NCI-H345 treated with DMSO at 0.1 percent for 48 hours (cell line): Measurements from ENCODE around the gene EMC8.
"Not testable (repeated sequence)": the region's sequence is repeated elsewhere in the genome, so short reads cannot be mapped to it uniquely, and the experiment has no call there.

Experiments
- DNase-seq: peaks from one replicate; lab custom pipeline; 2025; ENCODE audit not compliant: unreplicated experiment; lab: John Stamatoyannopoulos, UW

EMC8 gene

DNA sequence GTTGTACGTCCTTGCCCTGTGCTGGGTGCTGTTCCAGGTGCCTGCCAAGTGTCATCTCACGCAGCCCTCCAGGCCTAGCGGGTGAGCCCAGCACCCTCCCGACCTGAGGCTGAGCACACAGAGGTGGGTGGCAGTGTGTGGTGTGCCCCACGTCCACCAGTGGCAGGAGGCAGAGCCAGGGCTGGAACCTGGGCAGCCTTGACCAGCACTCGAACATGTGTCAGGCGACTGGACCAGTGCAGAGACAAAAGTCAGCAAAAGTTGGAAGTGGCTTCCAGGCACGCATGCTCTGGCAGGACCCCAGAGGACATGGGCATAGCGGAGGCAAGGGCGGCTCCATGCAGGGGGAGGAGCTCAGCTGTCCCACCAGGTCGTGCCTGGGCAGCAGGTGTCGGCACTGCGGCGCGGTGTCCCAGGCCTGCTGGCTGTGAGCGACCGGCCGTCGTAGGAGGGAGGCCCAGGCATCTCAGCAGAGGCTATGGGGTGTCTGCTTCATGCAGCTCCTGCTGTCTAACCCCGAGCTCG, 35.9 kb upstream of the EMC8 start:
- DNase-seq = no peak

DNA sequence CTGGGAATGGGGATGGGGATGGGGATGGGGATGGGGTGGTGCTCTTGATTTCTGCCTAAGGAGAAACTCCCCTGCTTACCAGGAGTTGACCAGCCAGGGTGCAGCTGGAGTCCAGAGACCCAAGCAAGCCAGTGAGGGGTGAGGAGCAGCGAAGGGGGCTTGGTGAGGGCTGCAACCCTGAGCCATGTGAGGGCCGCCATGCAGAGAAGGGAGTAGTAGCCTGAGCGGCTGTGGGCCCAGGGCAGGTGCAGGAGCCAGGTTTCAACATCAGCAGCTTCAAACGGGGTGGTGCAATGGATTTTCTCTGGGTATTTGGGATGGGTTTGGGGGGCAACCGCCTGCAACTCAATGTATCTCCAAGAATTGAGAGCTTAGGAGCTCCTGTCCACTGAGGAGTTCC, 35.4 kb upstream of the EMC8 start:
- no peak for DNase-seq

DNA sequence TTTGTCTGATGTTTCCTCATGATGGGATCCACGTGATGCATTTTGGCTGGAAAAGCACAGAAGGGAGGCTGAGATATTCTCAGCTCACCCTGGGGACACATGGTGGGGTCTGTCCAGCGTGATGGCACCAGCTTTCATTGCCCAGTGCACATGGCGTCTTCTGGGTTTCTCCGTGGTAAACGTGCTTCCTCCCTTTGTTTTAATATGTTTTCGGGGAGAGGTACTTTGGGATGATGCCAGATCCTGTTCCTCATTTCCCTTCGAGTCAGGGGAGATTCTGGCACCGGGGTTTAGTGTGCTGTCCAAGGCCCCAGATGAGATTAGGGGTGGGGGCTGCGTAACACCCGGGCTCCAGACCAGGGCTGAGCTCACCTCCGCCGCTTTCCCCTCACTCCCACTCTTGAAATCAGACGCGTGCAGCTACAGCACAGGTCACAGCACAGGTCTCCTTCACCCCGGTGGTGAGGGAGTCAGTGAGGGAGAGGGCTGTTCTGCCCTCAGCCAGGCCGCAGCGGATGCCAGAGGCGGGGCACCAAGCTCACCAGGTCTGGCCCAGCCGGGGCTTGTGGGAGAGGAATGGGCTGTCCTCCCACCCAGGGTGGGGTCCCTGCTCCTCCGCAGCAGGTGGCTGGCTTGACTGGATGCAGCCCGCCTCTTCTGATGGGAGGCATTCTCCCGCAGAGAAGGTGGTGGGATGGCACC, 34.0 kb upstream of the EMC8 start:
- no peak for DNase-seq

DNA sequence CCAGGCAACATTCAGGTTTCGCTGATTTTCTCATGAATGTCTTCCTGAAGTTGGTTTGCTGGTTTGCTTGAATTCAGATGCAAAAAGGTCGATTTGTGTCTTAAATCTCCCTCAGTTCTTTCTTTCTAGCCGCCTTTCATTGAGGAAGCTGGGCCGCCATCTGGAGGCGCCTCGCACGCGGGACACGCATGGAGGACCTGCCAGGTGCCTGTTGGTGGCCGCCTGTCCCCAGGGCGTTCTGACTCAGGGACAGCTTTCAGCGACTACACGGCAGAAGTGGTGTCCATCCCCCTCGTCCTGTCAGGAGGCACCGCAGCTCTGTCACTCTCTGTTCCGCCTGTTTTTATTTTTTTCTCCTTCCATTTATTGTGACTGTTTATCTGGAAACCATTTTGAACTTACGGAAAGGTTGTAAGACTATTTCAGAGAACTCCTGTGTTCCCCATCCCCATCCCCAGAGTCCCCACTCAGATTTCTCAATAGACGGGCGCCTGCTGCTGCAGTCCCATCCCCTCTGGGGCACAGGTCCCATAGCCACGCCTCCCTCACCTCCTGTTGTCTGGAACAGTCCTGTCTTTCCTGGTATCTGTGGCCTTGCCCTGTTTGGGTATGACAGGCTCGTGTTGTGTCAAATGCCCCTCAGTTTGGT, 33.4 kb upstream of the EMC8 start:
- DNase-seq = no peak

DNA sequence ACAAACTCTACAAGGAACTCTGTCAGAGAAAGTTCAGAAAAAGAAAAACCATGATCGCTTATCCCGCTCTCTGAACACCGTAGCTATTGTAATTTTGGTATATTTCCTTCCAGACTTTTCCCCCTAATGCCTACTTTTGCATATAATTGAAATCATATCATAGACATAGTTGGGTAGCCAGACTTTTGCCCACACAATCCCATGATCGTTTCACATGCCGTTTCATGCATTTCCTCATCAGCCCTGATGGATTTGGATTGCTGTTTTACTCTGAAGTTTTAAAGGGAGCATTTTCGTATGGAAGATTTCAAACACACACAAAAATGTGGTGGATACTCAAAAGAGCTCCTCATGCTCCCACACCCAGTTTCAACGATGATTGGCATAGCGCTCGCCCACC, 31.5 kb upstream of the EMC8 start:
- DNase-seq = no peak

DNA sequence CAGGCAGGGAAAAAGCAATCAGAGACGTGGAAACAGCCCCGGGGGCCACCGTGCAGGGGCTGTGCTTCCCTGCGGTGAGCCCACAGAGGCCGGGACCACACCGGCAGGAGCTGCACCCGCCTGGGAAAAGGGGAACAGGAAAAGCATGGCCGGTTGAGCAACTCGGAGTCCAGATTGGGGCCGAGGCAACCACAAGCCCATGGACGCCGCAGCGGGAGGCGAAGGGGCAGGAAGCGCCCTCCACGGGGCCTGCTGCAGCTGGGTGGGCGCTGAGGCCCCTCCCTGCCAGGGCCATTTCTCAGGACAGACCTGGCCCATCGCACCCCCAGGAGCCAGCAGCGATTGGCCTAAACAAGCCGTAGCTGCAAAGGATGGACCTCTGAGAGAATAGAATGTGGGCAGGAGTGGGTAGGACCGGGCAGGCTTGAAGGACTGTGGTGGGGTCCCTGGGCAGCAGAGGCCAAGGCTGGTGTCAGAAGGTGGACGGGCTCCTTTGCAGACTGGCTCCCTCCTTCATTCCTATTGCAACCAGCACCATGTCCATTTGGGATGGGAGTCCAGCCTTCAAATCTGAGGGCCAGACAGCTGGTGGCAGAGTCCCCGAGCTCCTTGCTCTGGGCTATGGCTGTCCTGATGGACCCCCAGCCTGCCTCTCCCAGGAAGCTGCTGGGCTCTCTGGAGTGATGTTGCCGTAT, 30.6 kb upstream of the EMC8 start:
- DNase-seq = no peak

DNA sequence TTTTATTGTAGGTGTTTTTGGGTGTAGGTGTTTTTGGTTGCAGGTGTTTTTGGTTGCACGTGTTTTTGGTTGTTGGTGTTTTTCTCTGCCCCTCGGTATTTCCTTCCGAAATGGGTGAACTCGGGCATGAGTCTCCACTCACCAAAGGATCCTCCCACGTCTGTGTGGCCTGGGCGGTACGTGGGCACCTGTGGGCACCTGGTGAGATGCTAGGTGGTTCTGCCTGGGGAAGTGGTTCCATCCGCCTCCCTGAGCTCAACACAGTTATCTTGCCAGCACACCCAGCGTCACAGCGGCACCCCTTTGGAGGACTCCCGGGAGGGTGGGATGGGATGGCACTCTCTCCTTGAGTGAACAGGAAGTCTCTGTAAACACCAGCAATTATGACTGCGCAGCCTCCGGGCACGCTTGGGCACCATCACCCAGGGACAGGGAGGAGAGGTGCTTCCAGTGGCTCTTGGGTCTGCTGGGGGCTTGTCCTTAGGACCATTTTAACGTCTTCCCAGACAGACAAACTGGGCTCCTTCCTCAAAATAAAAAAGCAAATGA, 29.9 kb upstream of the EMC8 start:
- DNase-seq = no peak

DNA sequence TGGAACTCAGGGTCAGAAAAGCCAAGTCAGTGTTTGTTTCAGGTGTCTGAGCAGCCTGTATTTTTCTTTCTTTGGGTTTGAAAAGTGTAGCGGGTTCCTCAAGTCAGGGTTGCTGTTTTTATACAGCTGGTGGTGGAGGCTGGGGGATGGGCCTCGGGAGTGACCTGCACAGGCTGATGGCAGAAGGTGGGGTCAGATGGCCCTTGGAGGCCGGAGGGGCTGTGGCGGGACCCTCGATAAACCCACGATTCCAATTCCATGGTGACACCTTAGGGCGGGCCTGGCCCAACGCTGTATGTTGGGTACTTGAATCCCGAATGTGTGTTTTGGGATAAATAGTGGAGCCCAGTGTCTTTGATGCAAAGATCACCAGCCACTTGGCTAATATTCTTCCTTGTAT, 28.8 kb upstream of the EMC8 start:
- no peak for DNase-seq

DNA sequence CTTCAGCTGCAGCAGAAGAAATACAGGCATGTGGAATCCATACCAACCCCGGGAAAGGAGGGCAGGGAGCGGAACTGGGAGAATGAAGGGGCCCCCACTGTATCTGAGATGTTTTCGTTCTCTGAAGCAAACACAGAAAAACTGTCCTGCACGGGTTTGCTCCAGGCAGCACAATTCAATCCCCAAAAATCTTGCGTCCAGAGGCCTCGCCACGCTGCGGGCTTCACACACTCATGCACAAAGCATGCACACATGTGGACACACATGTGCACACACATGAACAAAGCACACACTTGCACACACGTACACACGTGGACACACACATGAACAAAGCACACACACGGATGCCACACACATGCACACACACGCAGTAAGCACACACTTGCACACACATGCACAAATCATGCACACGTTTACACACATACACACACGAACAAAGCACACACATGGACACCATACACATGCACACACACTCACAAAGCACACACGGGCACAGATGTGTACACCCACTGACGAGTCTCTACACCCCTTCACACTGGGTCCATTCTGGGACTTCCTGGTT, 27.4 kb upstream of the EMC8 start:
- DNase-seq = no peak

DNA sequence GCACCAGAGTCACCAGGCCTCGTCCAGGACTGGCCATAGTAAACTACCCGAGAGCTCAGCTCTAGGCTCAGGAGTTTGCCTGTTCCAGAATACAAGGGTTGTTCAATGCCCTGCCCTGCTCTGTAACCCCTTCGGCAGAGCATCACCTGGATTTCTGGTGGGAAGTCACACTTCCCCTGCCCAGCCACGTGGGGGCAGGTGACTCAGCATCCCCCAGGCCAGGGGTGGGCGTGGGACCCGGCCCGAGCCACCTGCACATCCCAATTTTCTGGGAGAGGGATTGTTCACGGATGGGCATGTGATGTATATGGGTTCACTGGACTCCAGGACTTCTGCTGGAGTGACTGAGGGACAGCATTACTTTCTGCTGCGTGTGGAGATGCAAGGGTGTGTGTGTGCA, 26.0 kb upstream of the EMC8 start:
- DNase-seq = no peak

DNA sequence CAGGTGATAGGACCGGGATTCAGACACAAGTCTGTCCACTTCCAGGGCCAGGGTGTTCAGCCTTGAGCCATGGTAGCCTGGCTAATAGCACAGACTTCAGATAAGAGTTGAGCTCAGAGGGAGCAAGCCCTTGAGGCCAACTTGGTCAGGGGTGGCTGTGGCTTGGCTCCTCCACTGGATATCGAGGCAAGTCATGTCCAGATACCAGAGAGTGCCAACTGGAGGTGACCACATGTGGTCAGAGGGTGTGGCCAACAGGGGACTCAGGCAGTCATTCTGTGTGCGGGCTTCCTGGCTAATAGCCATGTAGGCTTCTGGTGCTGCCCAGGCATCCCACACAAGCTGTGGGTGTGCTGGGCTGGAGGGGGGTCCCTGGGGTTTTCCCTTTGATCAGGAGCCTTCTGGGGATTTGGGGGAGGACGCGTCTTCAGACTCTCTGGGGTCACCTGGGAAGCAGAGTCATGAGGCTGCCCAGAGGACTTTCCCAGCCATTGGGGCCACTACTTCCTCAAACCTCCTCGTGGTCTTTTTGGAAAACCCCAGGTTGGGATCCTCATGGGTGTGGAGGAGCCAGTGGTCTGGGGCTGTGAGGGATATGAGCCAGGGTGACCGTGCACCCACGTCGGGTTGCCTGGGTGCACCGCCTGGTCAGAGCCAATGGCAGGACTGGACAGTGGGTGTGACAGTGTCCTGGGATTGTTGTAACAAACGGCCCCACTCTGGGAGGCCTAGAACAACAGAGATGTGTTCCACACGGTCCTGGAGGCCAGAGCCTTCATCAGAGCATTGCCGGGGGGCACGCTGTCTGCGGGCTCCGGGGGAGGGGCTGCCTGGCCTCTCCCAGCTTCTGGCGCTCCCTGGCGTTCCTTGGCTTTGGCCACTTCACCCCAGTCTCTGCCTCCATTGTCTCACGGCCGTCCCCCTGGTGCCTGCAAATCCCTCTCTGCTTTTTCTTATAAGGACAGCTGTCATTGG, 25.1 kb upstream of the EMC8 start:
- no peak for DNase-seq

DNA sequence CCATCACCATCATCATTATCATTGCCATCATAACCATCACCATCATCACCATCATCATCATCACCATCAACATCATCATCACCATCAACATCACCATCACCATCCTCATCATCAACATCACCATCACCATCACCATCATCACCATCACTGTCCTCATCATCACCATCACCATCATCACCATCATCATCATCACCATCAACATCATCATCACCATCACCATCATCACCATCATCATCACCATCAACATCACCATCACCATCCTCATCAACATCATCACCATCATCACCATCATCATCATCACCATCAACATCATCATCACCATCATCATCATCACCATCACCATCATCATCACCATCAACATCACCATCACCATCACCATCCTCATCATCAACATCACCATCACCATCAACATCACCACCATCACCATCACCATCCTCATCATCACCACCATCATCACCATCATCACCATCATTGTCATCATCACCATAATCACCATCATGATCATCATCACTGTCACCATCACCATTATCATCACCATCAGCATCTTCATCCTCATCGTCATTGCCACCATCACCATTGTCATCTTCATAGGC, 24.1 kb upstream of the EMC8 start:
- no peak for DNase-seq

DNA sequence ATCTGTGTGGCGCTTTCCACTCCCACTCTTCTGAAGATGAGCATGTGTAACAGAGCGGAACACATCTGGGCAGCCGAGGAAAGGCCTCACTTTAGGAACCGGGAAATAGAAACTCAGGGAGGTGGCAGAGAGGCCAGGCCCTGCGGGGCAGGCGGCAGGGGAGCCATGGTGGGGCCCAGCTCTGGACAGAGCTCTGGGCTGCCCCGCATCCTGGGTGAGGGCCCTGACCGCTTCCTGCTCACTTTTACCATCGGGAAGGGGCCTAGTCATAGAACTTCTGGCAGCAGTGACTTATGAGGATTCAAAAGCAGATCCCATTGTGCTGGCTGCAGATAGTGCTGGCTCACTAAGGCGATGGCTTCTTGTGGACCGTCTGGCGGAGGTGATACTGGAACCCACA, 22.8 kb upstream of the EMC8 start:
- no peak for DNase-seq

DNA sequence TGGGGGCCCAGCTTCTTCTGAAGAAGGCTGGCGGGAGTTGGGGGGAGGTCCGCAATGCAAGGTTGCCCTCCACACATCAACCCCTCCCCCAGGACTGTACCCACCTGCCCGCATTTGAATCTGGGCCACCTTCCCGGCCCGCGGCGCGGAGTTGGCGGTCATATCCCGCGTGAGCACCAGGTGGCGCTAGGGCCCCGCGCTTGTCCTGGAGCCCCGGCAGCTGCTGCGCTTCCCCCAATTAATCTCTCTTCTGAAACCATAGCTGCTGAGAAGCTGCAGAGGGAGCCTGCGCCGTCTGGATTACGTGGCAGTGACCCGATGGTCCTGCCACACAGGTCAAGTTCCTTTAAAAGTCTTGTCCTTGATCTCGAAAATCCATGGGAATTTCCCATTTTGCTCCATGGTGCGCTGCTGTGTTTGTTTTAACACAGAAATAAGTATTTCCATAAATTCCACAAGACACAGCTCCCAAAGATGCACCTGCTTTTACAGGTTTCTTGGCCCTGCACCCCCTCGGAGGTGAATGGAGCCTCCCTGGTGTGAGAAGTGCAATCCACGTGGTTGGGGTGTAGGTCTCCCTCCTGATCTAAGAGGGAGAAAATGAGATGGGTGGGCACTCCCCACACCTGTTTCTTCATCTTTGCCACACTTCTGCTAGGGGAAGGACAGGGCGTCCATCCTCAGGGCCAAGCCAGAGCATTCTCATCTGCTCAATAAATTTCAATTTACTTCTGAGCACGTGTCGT, 22.2 kb upstream of the EMC8 start:
- peak; percentile 23 for DNase-seq

DNA sequence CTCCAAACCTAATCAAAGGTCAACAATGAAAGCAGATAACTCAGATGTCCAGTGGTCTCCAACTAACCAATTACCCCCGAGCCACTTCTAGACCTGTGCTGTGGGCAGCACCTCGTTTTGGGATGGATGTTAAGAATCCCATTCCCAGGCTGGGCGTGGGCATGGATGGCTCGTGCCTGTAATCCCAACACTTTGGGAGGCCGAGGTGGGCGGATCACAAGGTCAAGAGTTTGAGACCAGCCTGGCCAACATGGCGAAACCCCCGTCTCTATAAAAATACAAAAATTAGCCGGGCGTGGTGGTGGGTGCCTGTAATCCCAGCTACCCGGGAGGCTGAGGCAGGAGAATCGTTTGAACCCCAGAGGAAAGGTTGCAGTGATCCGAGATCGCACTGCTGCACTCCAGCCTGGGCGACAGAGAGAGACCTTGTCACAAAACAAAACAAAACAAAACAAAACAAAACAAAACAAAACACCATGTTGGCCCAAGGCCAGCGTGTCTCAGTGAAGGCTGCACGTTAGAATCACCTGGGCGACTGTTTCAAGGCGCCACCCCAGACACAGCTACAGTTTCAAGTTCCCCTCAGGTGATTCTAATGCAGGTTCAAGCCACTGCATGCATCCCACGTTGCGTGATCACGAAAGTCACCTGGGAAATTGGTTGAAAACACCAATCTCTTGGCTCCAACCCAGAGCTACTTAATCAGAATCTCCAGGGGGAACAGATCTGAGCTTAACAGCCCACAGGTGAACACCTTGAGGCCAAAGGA, 21.4 kb upstream of the EMC8 start:
- no peak for DNase-seq

DNA sequence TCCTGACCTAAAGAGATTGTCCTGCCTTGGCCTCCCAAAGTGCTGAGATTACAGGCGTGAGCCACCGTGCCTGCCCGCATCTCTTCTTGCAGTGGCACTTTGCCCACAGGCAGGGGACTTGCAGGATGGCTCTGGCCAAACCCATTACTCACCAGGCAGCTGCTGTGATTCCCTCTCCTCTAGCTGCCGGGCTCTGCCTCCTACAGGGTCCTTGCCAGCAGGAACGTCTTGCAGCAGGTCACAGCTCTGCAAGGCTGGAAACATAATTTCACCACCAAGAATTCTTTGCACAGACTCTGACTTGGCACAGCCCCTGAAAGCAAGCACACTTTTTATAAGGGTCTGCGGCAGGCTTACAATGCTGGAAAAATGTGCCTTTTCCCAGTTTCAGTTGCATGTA, 20.4 kb upstream of the EMC8 start:
- no peak for DNase-seq

DNA sequence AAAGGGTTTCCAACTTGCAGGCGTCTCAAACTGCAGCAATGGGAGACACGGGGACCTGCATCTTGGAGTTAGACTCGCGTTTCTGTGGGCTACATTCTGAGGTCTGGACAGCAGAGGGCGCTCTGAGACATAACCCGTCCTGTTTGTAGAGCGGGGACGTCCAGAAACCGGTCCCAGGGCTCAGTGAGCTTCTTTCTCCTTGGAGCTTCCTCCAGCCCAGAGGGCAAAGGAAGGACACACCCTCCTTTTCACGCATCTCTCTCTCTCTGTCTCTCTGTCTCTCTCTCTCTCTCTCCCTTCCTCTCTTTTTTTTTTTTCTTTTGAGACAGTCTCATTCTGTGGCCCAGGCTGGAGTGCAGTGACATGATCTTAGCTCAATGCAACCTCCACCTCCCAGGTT, 19.9 kb upstream of the EMC8 start:
- DNase-seq = peak; percentile 10

DNA sequence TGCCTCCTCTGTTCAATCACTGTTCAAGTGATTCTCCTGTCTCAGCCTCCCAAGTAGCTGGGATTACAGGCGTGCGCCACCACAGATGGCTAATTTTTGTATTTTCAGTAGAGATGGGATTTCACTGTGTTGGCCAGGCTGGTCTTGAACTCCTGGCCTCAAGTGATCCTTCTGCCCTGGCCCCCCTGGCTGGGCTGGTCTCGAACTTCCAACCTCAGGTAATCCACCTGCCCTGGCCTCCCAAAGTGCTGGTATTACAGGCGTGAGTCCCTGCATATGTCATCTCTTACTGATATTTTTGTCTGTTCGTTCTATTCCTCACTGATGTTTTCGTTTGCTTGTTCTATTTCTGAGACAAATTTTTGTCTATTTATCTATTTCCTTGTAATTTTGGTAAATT, 17.9 kb upstream of the EMC8 start:
- not testable (repeated sequence) for DNase-seq

DNA sequence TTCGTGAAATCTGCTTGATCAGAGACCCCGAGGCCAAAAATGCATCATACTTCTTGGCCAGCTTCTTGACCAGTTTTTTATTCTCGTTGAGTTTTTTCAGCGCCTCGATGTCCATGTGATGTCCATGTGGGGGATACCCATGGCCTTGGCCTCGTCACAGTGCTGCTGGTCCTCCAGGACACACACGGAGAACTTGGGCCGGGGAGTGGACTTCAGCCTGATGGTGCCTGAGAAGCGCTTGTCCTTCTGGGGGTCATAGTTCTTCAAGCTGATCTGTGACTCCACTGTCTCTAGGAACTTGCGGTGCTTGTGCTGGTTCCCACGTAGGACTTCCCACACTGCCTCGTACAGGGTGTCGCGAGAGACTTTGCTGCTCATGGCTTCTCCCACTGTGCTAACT, 16.8 kb upstream of the EMC8 start:
- DNase-seq = no peak
